HCT116 (cell line): ENCODE data around the gene MRGPRX2. TPM values are rescaled to one million over a fixed set of nuclear protein-coding genes. Genes with fewer than 3 reads are reported as not detected.

Experiments
- ATAC-seq: fragments of 200-7000 bp; cut with Tn5 transposase; 2 replicates; pipeline ENCODE4 v1.9.1; 2020; ENCODE audit warnings: mild to moderate bottlenecking, moderate library complexity
- BruUV-seq: library from RNA; stranded (reverse); fragments of 400-500 nt; replicated peaks from 2 replicates; lab custom pipeline; 2021; lab: Mats Ljungman, UMichigan
- CTCF ChIA-PET: fragments of 300-600 bp; sonication (Branson Sonifier 250); formaldehyde crosslinking; loops from one replicate; lab custom pipeline; 2021; ENCODE audit warnings: antibody characterized with exemption; lab: Charles Lee
- POLR2A ChIA-PET: fragments of 300-600, 350-600 bp; sonication (Branson Sonifier 250); formaldehyde crosslinking; loops from one replicate; lab custom pipeline; 2021; ENCODE audit warnings: antibody characterized with exemption; lab: Charles Lee
- RAD21 ChIA-PET, 2 experiments: fragments of 300-600 bp; sonication (Branson Sonifier 250); formaldehyde crosslinking; loops; one replicate each; lab custom pipeline; 2023; ENCODE audit warnings: low total read pairs in 2 of 2; ENCODE audit not compliant: uncharacterized antibody in 2 of 2, unreplicated experiment in 2 of 2, low non-redundant PET in 1 of 2; lab: Charles Lee
- DNase-seq: peaks from one replicate; pipeline ENCODE4 v3.0.0-alpha.2; 2010; ENCODE audit warnings: low read depth, low spot score
- H2AFZ ChIP-seq: fragments of 200-600 bp; shearing (Covaris generic), sonication (generic); 2 replicates; pipeline ENCODE4 v1.6.1; 2017; ENCODE audit warnings: low read depth, mixed run types, mixed read lengths, antibody characterized with exemption, low read length; ENCODE audit not compliant: poor library complexity, severe bottlenecking
- H3K27ac ChIP-seq: 2 replicates; pipeline ENCODE4 v1.5.1; 2012; ENCODE audit warnings: low read depth, low read length
- H3K27me3 ChIP-seq: fragments of 200-600 bp; sonication (generic); 2 replicates; pipeline ENCODE4 v1.6.1; 2016; ENCODE audit warnings: mixed run types, low read length, mixed read lengths; ENCODE audit not compliant: insufficient read depth
- H3K36me3 ChIP-seq, 2 experiments: fragments of 200-500 bp in 1 of 2; fragments of 200-600 bp in 1 of 2; sonication (Bioruptor generic) in 1 of 2; sonication (generic) in 1 of 2; 2 replicates each; pipeline versions ENCODE4 v1.5.1 to v1.6.1; 2014 to 2016; ENCODE audit warnings: low read length in 2 of 2, inconsistent platforms in 1 of 2, mixed read lengths in 1 of 2, mixed run types in 1 of 2; ENCODE audit not compliant: insufficient read depth in 2 of 2, control insufficient read depth in 1 of 2
- H3K4me1 ChIP-seq, 2 experiments: fragments of 200-600 bp in 1 of 2; sonication (generic) in 1 of 2; 2 replicates each; pipeline versions ENCODE4 v1.5.1 to v1.6.1; 2012 to 2017; ENCODE audit warnings: low read length in 2 of 2, inconsistent platforms in 1 of 2, mild to moderate bottlenecking in 1 of 2, mixed read lengths in 1 of 2, mixed run types in 1 of 2, moderate library complexity in 1 of 2; ENCODE audit not compliant: insufficient read depth in 2 of 2, control insufficient read depth in 1 of 2
- H3K4me2 ChIP-seq: fragments of 200-600 bp; sonication (generic); 2 replicates; pipeline ENCODE4 v1.6.1; 2017; ENCODE audit warnings: mixed run types, low read length, mixed read lengths
- H3K4me3 ChIP-seq, 2 experiments: fragments of 200-600 bp in 1 of 2; sonication (generic) in 1 of 2; replicated peaks in 1 of 2; 2 replicates each; pipeline ENCODE4 v1.5.1; 2011 to 2016; ENCODE audit warnings: low read length in 2 of 2, control low read depth in 1 of 2, low read depth in 1 of 2, mild to moderate bottlenecking in 1 of 2, mixed read lengths in 1 of 2, mixed run types in 1 of 2
- H3K79me2 ChIP-seq: fragments of 200-600 bp; sonication (generic); 2 replicates; pipeline ENCODE4 v1.6.1; 2017; ENCODE audit warnings: mild to moderate bottlenecking, mixed run types, low read length, moderate library complexity, mixed read lengths; ENCODE audit not compliant: insufficient read depth
- H3K9ac ChIP-seq: fragments of 200-600 bp; sonication (generic); 2 replicates; pipeline ENCODE4 v1.6.1; 2016; ENCODE audit warnings: low read length, mixed read lengths
- H3K9me2 ChIP-seq: fragments of 200-600 bp; sonication (generic), shearing (Covaris generic); 2 replicates; pipeline ENCODE4 v1.6.1; 2017; ENCODE audit warnings: mixed run types, mild to moderate bottlenecking, moderate library complexity; ENCODE audit not compliant: insufficient read depth
- H3K9me3 ChIP-seq, 2 experiments: fragments of 200-500 bp in 1 of 2; fragments of 200-600 bp in 1 of 2; sonication (Bioruptor generic) in 1 of 2; sonication (generic) in 1 of 2; 2 replicates each; pipeline ENCODE4 v1.6.1; 2014 to 2017; ENCODE audit warnings: low read length in 2 of 2, mixed read lengths in 2 of 2, inconsistent platforms in 1 of 2, low read depth in 1 of 2, mild to moderate bottlenecking in 1 of 2, mixed run types in 1 of 2, moderate library complexity in 1 of 2; ENCODE audit not compliant: control insufficient read depth in 1 of 2, insufficient read depth in 1 of 2
- H4K20me1 ChIP-seq: fragments of 200-600 bp; sonication (generic), shearing (Covaris generic); 2 replicates; pipeline ENCODE4 v1.6.1; 2017; ENCODE audit warnings: mixed run types, mild to moderate bottlenecking, moderate library complexity; ENCODE audit not compliant: insufficient read depth
- CBX3 ChIP-seq: IDR thresholded peaks from 2 replicates; pipeline ENCODE4 v1.6.1; 2012; ENCODE audit warnings: low read depth
- CEBPB ChIP-seq: IDR thresholded peaks from 2 replicates; pipeline ENCODE4 v1.6.1; 2012; ENCODE audit warnings: low read depth
- ELF1 ChIP-seq: IDR thresholded peaks from 2 replicates; pipeline ENCODE4 v1.6.1; 2012; ENCODE audit warnings: low read depth, borderline replicate concordance
- EZH2 ChIP-seq: fragments of 200-600 bp; sonication (generic); IDR thresholded peaks from 2 replicates; pipeline ENCODE4 v1.6.1; 2017; ENCODE audit warnings: antibody characterized with exemption, mixed run types
- FOSL1 ChIP-seq: IDR thresholded peaks from 2 replicates; pipeline ENCODE4 v1.6.1; 2012; ENCODE audit warnings: low read depth
- POLR2AphosphoS5 ChIP-seq: IDR thresholded peaks from 2 replicates; pipeline ENCODE4 v1.6.1; 2011; ENCODE audit warnings: mild to moderate bottlenecking, low read depth, low read length, moderate library complexity
- SP1 ChIP-seq: IDR thresholded peaks from 2 replicates; pipeline ENCODE4 v1.6.1; 2012; ENCODE audit warnings: low read depth
- SRF ChIP-seq: IDR thresholded peaks from 2 replicates; pipeline ENCODE4 v1.6.1; 2012; ENCODE audit warnings: low read depth
- ZNF274 ChIP-seq: fragments of 200-500 bp; sonication (Bioruptor generic); IDR thresholded peaks from 2 replicates; pipeline ENCODE4 v1.6.1; 2014; ENCODE audit warnings: mild to moderate bottlenecking, low read depth, low read length, inconsistent platforms
- intact Hi-C: fragments of 100-400 bp; cut with micrococcal nuclease; formaldehyde crosslinking; loops from 2 replicates; pipeline ENCODE4 v1.10.0; 2022
- total RNA-seq: library from RNA; stranded (reverse); gene quantifications from one replicate; pipeline ENCODE4 v1.2.1, GENCODE V29; 2021; ENCODE audit not compliant: unreplicated experiment
- TF ChIP-seq, protein P1 (sequence below), 3 experiments: fragments of 200-600 bp in 1 of 3; sonication (generic) in 1 of 3; IDR thresholded peaks in 2 of 3; conservative IDR thresholded peaks in 1 of 3; 2 replicates each; pipeline ENCODE4 v1.5.1; 2012 to 2017; ENCODE audit warnings: low read depth in 2 of 3, low read length in 2 of 3, antibody characterized with exemption in 1 of 3, borderline replicate concordance in 1 of 3, control low read depth in 1 of 3, mild to moderate bottlenecking in 1 of 3, mixed read lengths in 1 of 3, mixed run types in 1 of 3, moderate library complexity in 1 of 3; ENCODE audit not compliant: insufficient read depth in 1 of 3
- TF ChIP-seq, protein P2 (sequence below): IDR thresholded peaks from 2 replicates; pipeline ENCODE4 v1.6.1; 2012
- TF ChIP-seq, protein P3 (sequence below): IDR thresholded peaks from 2 replicates; pipeline ENCODE4 v1.6.1; 2012; ENCODE audit warnings: low read depth
- TF ChIP-seq, protein P4 (sequence below): IDR thresholded peaks from 2 replicates; pipeline ENCODE4 v1.6.1; 2011; ENCODE audit warnings: mild to moderate bottlenecking, low read length, moderate library complexity; ENCODE audit not compliant: insufficient replicate concordance; ENCODE audit errors: extremely low read depth

MRGPRX2 gene
- total RNA-seq, 1 experiment from 2014 or later: not detected

DNA sequence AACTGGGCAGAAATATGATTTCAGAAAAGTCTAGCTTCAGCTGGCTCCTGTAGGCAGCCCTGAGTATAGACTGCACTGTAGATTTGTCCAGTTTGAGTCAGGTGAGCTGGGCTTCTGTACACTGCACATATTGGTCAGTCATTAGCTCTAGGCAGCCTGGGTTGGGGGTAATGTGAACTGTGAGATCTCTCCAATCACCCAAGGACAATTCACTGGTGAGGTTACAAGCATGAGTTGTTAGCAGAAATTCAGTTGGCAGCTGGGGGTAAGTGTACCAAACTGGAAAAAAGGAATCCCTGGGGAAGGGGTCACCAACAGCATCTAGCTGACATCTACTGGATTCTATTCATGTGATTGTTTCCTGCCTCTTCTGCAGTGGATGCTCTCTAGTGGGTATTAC is 39.7 kb downstream of the MRGPRX2 start:
- Histone ChIP-seq H3K9ac (no peak overlapping the region), H3K9me3 (no peaks in the 10 kb centered on the region), H4K20me1 (no peaks in the 10 kb centered on the region), H3K4me3 (no peak overlapping the region), H3K79me2 (no peaks in the 10 kb centered on the region), H3K4me1 (no peaks in the 10 kb centered on the region), H3K27me3 (peaks cover 84% of the 10 kb centered on the region), H3K36me3 (no peaks in the 10 kb centered on the region), H3K9me2 (no peaks in the 10 kb centered on the region), H3K4me2 (no peak overlapping the region), H3K27ac (no peak overlapping the region), H2AFZ (no peak overlapping the region)
- RAD21 ChIA-PET: no interaction called here
- BruUV-seq: no TSS peak
- DNase-seq: no peak
- TF ChIP-seq, protein P1, sequence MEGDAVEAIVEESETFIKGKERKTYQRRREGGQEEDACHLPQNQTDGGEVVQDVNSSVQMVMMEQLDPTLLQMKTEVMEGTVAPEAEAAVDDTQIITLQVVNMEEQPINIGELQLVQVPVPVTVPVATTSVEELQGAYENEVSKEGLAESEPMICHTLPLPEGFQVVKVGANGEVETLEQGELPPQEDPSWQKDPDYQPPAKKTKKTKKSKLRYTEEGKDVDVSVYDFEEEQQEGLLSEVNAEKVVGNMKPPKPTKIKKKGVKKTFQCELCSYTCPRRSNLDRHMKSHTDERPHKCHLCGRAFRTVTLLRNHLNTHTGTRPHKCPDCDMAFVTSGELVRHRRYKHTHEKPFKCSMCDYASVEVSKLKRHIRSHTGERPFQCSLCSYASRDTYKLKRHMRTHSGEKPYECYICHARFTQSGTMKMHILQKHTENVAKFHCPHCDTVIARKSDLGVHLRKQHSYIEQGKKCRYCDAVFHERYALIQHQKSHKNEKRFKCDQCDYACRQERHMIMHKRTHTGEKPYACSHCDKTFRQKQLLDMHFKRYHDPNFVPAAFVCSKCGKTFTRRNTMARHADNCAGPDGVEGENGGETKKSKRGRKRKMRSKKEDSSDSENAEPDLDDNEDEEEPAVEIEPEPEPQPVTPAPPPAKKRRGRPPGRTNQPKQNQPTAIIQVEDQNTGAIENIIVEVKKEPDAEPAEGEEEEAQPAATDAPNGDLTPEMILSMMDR (IDR thresholded peaks at IDR 0.05 in 2 of 3, conservative IDR thresholded peaks at IDR 0.05 in 1 of 3; ENCODE audit: borderline replicate concordance in 1 of 3, insufficient read depth in 1 of 3, low read depth in 2 of 3, low read length in 2 of 3): no peak
- TF ChIP-seq SP1 (no peak), CEBPB (no peak), CBX3 (no peak), ELF1 (no peak), ZNF274 (no peak), EZH2 (no peak), POLR2AphosphoS5 (no peak), SRF (no peak), FOSL1 (no peak)
- TF ChIP-seq, protein P2, sequence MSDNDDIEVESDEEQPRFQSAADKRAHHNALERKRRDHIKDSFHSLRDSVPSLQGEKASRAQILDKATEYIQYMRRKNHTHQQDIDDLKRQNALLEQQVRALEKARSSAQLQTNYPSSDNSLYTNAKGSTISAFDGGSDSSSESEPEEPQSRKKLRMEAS: no peak
- TF ChIP-seq, protein P3, sequence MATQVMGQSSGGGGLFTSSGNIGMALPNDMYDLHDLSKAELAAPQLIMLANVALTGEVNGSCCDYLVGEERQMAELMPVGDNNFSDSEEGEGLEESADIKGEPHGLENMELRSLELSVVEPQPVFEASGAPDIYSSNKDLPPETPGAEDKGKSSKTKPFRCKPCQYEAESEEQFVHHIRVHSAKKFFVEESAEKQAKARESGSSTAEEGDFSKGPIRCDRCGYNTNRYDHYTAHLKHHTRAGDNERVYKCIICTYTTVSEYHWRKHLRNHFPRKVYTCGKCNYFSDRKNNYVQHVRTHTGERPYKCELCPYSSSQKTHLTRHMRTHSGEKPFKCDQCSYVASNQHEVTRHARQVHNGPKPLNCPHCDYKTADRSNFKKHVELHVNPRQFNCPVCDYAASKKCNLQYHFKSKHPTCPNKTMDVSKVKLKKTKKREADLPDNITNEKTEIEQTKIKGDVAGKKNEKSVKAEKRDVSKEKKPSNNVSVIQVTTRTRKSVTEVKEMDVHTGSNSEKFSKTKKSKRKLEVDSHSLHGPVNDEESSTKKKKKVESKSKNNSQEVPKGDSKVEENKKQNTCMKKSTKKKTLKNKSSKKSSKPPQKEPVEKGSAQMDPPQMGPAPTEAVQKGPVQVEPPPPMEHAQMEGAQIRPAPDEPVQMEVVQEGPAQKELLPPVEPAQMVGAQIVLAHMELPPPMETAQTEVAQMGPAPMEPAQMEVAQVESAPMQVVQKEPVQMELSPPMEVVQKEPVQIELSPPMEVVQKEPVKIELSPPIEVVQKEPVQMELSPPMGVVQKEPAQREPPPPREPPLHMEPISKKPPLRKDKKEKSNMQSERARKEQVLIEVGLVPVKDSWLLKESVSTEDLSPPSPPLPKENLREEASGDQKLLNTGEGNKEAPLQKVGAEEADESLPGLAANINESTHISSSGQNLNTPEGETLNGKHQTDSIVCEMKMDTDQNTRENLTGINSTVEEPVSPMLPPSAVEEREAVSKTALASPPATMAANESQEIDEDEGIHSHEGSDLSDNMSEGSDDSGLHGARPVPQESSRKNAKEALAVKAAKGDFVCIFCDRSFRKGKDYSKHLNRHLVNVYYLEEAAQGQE: no peak
- TF ChIP-seq, protein P4, sequence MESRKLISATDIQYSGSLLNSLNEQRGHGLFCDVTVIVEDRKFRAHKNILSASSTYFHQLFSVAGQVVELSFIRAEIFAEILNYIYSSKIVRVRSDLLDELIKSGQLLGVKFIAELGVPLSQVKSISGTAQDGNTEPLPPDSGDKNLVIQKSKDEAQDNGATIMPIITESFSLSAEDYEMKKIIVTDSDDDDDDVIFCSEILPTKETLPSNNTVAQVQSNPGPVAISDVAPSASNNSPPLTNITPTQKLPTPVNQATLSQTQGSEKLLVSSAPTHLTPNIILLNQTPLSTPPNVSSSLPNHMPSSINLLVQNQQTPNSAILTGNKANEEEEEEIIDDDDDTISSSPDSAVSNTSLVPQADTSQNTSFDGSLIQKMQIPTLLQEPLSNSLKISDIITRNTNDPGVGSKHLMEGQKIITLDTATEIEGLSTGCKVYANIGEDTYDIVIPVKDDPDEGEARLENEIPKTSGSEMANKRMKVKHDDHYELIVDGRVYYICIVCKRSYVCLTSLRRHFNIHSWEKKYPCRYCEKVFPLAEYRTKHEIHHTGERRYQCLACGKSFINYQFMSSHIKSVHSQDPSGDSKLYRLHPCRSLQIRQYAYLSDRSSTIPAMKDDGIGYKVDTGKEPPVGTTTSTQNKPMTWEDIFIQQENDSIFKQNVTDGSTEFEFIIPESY: no peak
- intact Hi-C loops: no loop called here
- POLR2A ChIA-PET: no interaction called here
- CTCF ChIA-PET: no interaction called here
- ATAC-seq: no peak
